Mesendoderm (in vitro differentiated cells): Measurements from ENCODE around the gene AMDHD1.

Experiments
- DNase-seq: peaks from one replicate; pipeline ENCODE4 v3.0.0; 2013
- H2AK5ac ChIP-seq: 2 replicates; pipeline ENCODE4 v1.6.1; 2013; ENCODE audit warnings: low read length, inconsistent platforms
- H2BK120ac ChIP-seq: 2 replicates; pipeline ENCODE4 v1.6.1; 2013; ENCODE audit warnings: low read depth, mild to moderate bottlenecking, low read length, moderate library complexity, mixed read lengths
- H2BK15ac ChIP-seq: replicated peaks from 2 replicates; pipeline ENCODE4 v1.6.1; 2013; ENCODE audit warnings: low read depth, mild to moderate bottlenecking, moderate library complexity
- H2BK5ac ChIP-seq: 2 replicates; pipeline ENCODE4 v1.6.1; 2013; ENCODE audit warnings: low read length, inconsistent platforms
- H3K18ac ChIP-seq: 2 replicates; pipeline ENCODE4 v1.6.1; 2013; ENCODE audit warnings: mild to moderate bottlenecking, low read length, mixed read lengths
- H3K23ac ChIP-seq: one replicate; pipeline ENCODE4 v1.6.1; 2013; ENCODE audit warnings: low read length
- H3K27ac ChIP-seq: 2 replicates; pipeline ENCODE4 v1.5.1; 2013; ENCODE audit warnings: low read depth, mild to moderate bottlenecking, inconsistent platforms, low read length, moderate library complexity
- H3K27me3 ChIP-seq: 2 replicates; pipeline ENCODE4 v1.6.1; 2013; ENCODE audit warnings: low read length, control low read depth, mild to moderate bottlenecking, inconsistent platforms; ENCODE audit not compliant: insufficient read depth, poor library complexity
- H3K36me3 ChIP-seq: 2 replicates; pipeline ENCODE4 v1.6.1; 2013; ENCODE audit warnings: low read length, inconsistent platforms; ENCODE audit not compliant: control insufficient read depth, insufficient read depth
- H3K4ac ChIP-seq: one replicate; pipeline ENCODE4 v1.6.1; 2013; ENCODE audit warnings: low read depth, mild to moderate bottlenecking, low read length, moderate library complexity
- H3K4me1 ChIP-seq: 2 replicates; pipeline ENCODE4 v1.6.1; 2013; ENCODE audit warnings: low read depth, low read length, inconsistent platforms; ENCODE audit not compliant: control insufficient read depth
- H3K4me2 ChIP-seq: 2 replicates; pipeline ENCODE4 v1.6.1; 2013; ENCODE audit warnings: low read length
- H3K4me3 ChIP-seq: 2 replicates; pipeline ENCODE4 v1.5.1; 2013; ENCODE audit warnings: mild to moderate bottlenecking, low read length
- H3K56ac ChIP-seq: one replicate; pipeline ENCODE4 v1.6.1; 2013; ENCODE audit warnings: low read length
- H3K79me1 ChIP-seq: 2 replicates; pipeline ENCODE4 v1.6.1; 2013; ENCODE audit warnings: low read length, inconsistent platforms
- H3K79me2 ChIP-seq: 2 replicates; pipeline ENCODE4 v1.6.1; 2013; ENCODE audit warnings: mild to moderate bottlenecking, low read length; ENCODE audit not compliant: control insufficient read depth, insufficient read depth
- H3K9ac ChIP-seq: 2 replicates; pipeline ENCODE4 v1.6.1; 2013; ENCODE audit warnings: low read length, inconsistent platforms
- H4K5ac ChIP-seq: one replicate; pipeline ENCODE4 v1.6.1; 2013; ENCODE audit warnings: low read length
- H4K8ac ChIP-seq: one replicate; pipeline ENCODE4 v1.6.1; 2013; ENCODE audit warnings: low read depth, mild to moderate bottlenecking, control low read depth, low read length, moderate library complexity
- WGBS: extraction: QIAGEN DNeasy Blood & Tissue Kit; methylation state at CpG from one replicate; pipeline ENCODE4 v1.1.7; 2013; ENCODE audit warnings: low lambda C conversion rate, missing lambda C conversion rate; ENCODE audit not compliant: insufficient coverage; ENCODE audit errors: extremely low coverage; 5-methylcytosine and 5-hydroxymethylcytosine counted together

AMDHD1 gene

DNA sequence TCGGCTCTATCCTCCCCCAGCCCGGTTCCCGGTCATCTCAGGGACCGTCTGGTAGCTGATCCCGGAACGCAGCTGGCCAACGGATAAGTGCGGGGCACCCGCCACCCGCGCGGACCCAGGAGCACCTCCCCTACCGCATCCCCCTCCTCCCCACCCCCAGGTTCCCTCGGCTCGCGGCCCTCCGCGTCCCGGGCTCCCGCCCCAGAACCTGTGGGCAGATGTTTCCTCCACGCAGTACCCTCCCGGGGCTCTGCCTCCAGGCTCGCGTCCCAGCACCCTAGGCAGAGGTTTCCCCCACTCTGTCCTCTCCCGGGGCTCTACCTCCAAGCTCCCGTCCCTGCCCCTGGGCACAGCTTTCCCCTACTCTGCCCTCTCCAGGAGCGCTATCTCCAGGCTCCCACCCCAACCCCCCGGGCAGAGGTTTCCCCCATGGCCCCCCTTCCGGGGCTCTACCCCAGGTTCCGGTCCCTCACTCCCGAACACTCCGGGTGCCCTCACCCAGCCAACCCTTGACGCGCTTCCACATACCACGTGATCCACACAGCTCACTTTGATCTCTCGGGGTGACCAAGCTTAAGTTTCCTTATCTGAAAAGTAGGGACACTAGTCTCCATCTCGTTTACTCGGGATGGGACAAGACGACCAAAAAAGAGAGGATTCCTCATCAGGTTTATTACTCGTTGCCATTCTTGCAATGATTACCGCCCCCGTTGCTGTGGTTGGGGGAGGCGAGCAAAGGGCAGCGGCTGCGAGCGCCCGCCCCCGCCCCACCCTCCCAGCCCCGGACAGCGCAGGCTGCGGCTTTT is 404 bp upstream of the AMDHD1 start, which contains the start of gene CCDC38:
CCDC38 (minus strand) TSS at position 91 of the 806 bp plus-strand sequence. CDS start 6,105 bp downstream, outside the sequence.
- Histone ChIP-seq H3K4ac (peak within 1 kb of the TSS; percentile 95), H3K27me3 (no peaks in the 10 kb centered on the region), H4K8ac (peak within 1 kb of the TSS; percentile 91), H2BK5ac (no peak within 1 kb of the TSS), H3K4me3 (peak within 1 kb of the TSS; percentile 74), H3K56ac (peak within 1 kb of the TSS; percentile 90), H3K79me1 (no peaks in the 10 kb centered on the region), H3K27ac (no peak within 1 kb of the TSS), H3K36me3 (no peaks in the 10 kb centered on the region), H3K4me1 (no peaks in the 10 kb centered on the region), H4K5ac (no peak within 1 kb of the TSS), H3K79me2 (no peaks in the 10 kb centered on the region), H3K9ac (peak within 1 kb of the TSS; percentile 80), H2BK120ac (no peak within 1 kb of the TSS), H3K4me2 (peak within 1 kb of the TSS; percentile 73), H3K23ac (no peak within 1 kb of the TSS), H2AK5ac (no peak within 1 kb of the TSS), H3K18ac (peak within 1 kb of the TSS; percentile 98), H2BK15ac (peak within 1 kb of the TSS; percentile 47)
- DNase-seq = peak; percentile 75
- WGBS = no CpG with 5 or more reads among the region's 51 CpGs

DNA sequence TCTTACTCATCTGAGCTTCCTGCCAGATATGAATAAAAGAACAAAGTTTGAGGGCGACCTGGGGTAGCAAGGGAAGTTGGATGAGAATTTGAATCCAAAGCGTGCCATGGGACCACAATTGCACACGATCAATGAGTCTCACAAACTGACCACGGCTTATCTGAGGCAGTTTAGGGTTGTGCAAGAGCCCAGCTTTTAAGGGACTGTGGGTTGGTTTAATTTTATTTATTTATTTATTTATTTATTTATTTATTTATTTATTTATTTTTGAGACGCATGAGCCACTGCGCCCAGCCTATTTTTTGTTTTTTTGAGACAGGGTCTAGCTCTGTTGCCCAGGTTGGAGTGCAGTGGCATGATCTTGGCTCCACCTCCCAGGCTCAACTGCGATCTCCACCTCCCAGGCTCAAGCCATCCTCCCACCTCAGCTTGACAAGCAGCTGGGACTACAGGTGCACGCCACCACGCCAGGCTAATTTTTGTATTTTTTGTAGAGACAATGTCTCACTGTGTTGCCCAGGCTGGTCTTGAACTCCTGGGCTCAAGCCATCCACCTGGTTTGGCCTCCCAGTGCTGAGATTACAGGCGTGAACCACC is 1.1 kb downstream of the AMDHD1 start:
- H2BK120ac ChIP-seq = no peak overlapping the region
- DNase-seq = no peak

DNA sequence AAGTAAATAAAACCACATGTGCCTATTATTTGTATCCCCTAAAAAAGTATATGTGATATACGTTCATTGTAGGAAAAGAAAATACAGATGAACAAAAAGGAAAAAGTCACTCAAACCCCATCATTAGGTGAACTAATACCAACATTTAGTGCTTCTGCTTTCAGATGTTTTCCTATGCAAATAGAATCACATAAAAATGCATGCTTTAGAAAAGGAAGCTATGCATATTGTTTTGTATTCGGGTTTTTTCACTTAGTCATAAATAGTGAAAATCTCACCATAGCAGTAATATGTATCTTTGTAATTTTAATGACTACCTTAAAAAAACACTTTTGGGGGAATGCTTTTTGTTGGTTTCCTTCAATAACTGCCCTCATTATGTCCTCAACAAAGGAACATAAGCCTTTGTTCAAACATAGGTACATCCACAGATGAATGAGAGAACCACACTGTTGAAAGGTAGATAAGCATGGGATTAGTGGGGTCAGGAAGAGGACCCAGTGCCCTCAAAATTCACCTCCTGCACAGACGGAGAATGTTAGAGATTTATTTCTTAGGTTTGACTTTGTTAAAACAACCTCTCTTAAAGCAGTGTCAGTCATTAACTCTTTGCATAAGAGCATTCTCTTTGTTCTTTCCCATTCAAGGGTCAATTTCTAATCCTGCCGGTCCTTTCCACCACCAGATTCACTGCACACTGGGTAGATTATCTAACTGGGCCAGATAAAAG is 6.5 kb downstream of the AMDHD1 start:
- H2AK5ac ChIP-seq = no peak overlapping the region

More for the DNA sequence above, 1.1 kb downstream of the AMDHD1 start:
- no peak overlapping the region for H3K18ac ChIP-seq
- no peak overlapping the region for H3K23ac ChIP-seq
- no peak overlapping the region for H3K9ac ChIP-seq
- no peaks in the 10 kb centered on the region for H3K4me1 ChIP-seq
- no peak overlapping the region for H4K5ac ChIP-seq
- H3K36me3 ChIP-seq = no peaks in the 10 kb centered on the region
- H3K27ac ChIP-seq = no peak overlapping the region
- no peak overlapping the region for H4K8ac ChIP-seq
- H3K79me1 ChIP-seq = no peaks in the 10 kb centered on the region
- H2AK5ac ChIP-seq = no peak overlapping the region
- H3K4ac ChIP-seq = no peak overlapping the region
- H3K79me2 ChIP-seq = no peaks in the 10 kb centered on the region
- no peak overlapping the region for H3K4me2 ChIP-seq
- H2BK15ac ChIP-seq = no peak overlapping the region
- no peaks in the 10 kb centered on the region for H3K27me3 ChIP-seq
- no peak overlapping the region for H3K4me3 ChIP-seq
- no peak overlapping the region for H3K56ac ChIP-seq
- H2BK5ac ChIP-seq = no peak overlapping the region
- WGBS = no CpG with 5 or more reads among the region's 10 CpGs

DNA sequence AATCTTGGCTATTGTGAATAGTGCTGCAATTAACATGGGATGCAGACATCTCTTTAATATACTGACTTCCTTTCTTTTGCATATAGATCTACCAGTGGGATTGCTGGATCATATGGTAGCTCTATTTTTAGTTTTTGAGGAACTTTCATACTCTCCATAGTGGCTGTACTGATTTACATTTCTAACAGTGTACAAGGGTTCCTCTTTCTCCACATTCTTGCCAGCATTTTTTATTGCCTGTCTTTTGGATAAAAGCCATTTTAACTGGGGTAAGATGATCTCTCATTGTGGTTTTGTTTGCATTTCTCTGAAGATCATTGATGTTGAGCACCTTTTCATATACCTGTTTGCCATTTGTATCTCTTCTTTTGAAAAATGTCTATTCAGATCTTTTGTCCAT is 8.4 kb downstream of the AMDHD1 start:
- Histone ChIP-seq H3K27ac (no peak overlapping the region), H2BK120ac (no peak overlapping the region), H4K5ac (no peak overlapping the region), H2AK5ac (no peak overlapping the region), H3K4ac (no peak overlapping the region), H3K79me2 (no peaks in the 10 kb centered on the region), H3K56ac (no peak overlapping the region), H3K18ac (no peak overlapping the region), H3K4me3 (no peak overlapping the region), H3K27me3 (no peaks in the 10 kb centered on the region), H4K8ac (no peak overlapping the region), H2BK5ac (no peak overlapping the region), H3K79me1 (no peaks in the 10 kb centered on the region), H2BK15ac (no peak overlapping the region), H3K4me2 (no peak overlapping the region), H3K23ac (no peak overlapping the region), H3K36me3 (no peaks in the 10 kb centered on the region), H3K9ac (no peak overlapping the region), H3K4me1 (no peaks in the 10 kb centered on the region)
- DNase-seq = no peak

More for the DNA sequence above, 6.5 kb downstream of the AMDHD1 start:
- no peak overlapping the region for H3K9ac ChIP-seq
- H2BK5ac ChIP-seq = no peak overlapping the region
- H3K4me3 ChIP-seq = no peak overlapping the region
- no peaks in the 10 kb centered on the region for H3K27me3 ChIP-seq
- no peak overlapping the region for H3K23ac ChIP-seq
- no peak overlapping the region for H3K56ac ChIP-seq
- no peak overlapping the region for H4K8ac ChIP-seq
- H3K4me2 ChIP-seq = no peak overlapping the region
- H3K18ac ChIP-seq = no peak overlapping the region
- no peak overlapping the region for H3K4ac ChIP-seq
- H3K4me1 ChIP-seq = no peaks in the 10 kb centered on the region
- no peaks in the 10 kb centered on the region for H3K79me1 ChIP-seq
- no peaks in the 10 kb centered on the region for H3K36me3 ChIP-seq
- no peak overlapping the region for H2BK120ac ChIP-seq
- WGBS = no CpG with 5 or more reads among the region's 4 CpGs
- H3K79me2 ChIP-seq = no peaks in the 10 kb centered on the region
- no peak overlapping the region for H2BK15ac ChIP-seq
- DNase-seq = no peak
- H3K27ac ChIP-seq = no peak overlapping the region
- no peak overlapping the region for H4K5ac ChIP-seq

DNA sequence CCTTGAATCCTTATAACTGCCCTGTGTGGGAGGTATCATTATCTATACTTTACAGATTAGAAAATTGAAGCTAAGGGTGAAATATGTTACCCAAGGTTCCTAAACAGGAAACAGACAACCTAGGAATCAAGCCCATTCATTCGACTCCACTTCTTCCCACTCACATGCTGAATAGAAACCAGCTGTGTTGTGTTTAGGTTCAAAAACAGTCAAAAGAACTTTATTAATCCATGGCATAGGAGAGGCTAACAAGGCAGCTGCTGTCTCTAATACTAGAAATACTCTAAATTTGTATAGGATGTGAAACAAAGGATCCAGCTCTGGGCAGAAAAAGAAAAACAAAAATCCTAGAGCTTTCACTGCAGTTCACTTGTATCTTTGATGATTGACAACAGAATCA is 9.9 kb downstream of the AMDHD1 start:
- no CpG with 5 or more reads among the region's 1 CpG for WGBS
- H2AK5ac ChIP-seq = no peak overlapping the region
- H3K56ac ChIP-seq = no peak overlapping the region
- H3K4me3 ChIP-seq = no peak overlapping the region
- no peak overlapping the region for H4K8ac ChIP-seq
- no peak overlapping the region for H3K27ac ChIP-seq
- no peaks in the 10 kb centered on the region for H3K36me3 ChIP-seq
- no peak overlapping the region for H3K23ac ChIP-seq
- H4K5ac ChIP-seq = no peak overlapping the region
- no peaks in the 10 kb centered on the region for H3K79me1 ChIP-seq
- H3K9ac ChIP-seq = no peak overlapping the region
- H2BK15ac ChIP-seq = no peak overlapping the region
- no peaks in the 10 kb centered on the region for H3K79me2 ChIP-seq
- H3K27me3 ChIP-seq = no peaks in the 10 kb centered on the region
- no peak overlapping the region for H2BK120ac ChIP-seq
- H3K4me2 ChIP-seq = no peak overlapping the region
- H3K18ac ChIP-seq = no peak overlapping the region
- DNase-seq = no peak
- no peaks in the 10 kb centered on the region for H3K4me1 ChIP-seq
- no peak overlapping the region for H2BK5ac ChIP-seq
- H3K4ac ChIP-seq = no peak overlapping the region
